Mucosa of descending colon (tissue), 3 donors: ENCODE measurements around the gene C2orf68. TPM values are rescaled to one million over a fixed set of nuclear protein-coding genes. Genes with fewer than 3 reads are reported as not detected.

Experiments
- ATAC-seq: fragments of 200-7000 bp; cut with Tn5 transposase; one replicate; pipeline ENCODE4 v1.9.1; 2020; ENCODE audit warnings: mild to moderate bottlenecking, moderate library complexity
- DNase-seq, 3 donors: peaks; one replicate each; pipeline ENCODE4 v3.0.0-alpha.2; 2020
- H3K36me3 ChIP-seq: fragments of 200-600 bp; one replicate; pipeline ENCODE4 v1.8.0; 2021; ENCODE audit warnings: low read depth, mild to moderate bottlenecking
- H3K4me1 ChIP-seq: fragments of 200-600 bp; one replicate; pipeline ENCODE4 v1.8.0; 2021; ENCODE audit warnings: low read depth, mild to moderate bottlenecking
- H3K4me3 ChIP-seq: fragments of 200-600 bp; one replicate; pipeline ENCODE4 v1.8.0; 2021; ENCODE audit warnings: mild to moderate bottlenecking
- H3K9me3 ChIP-seq: fragments of 200-600 bp; one replicate; pipeline ENCODE4 v1.8.0; 2021; ENCODE audit warnings: mild to moderate bottlenecking
- CTCF ChIP-seq: fragments of 200-600 bp; IDR thresholded peaks from one replicate; pipeline ENCODE4 v1.8.0; 2022; ENCODE audit warnings: antibody characterized with exemption, mild to moderate bottlenecking
- intact Hi-C, 2 donors: fragments of 100-400 bp; cut with DNase I in 1 of 2; cut with micrococcal nuclease in 1 of 2; formaldehyde crosslinking; loops; one replicate each; pipeline versions ENCODE4 v1.11.0 to v1.11.1; 2022; cut with DNase I, micrococcal nuclease
- total RNA-seq, 3 donors: library from RNA; stranded (reverse); fragmentation: NEBNext Ultra II Directional in 2 of 3; extraction: Animal tissue kit (Norgen Biotek cat#: 25700) in 2 of 3; gene quantifications; one replicate each; pipeline versions ENCODE4 v1.2.1 to v1.2.4, GENCODE V29; 2021 to 2023
- donor health status: DM: no; HTN: no; CAD: no; lungs with moderate emphysema.
- donor health status: DM: no; HTN: no; CAD: no.
- donor health status: DM: no; HTN: yes; CAD: no.

C2orf68 gene
- total RNA-seq, 3 donors from 2014 or later = 36.4 to 45.5 (median 36.7) TPM

- no peaks in the 10 kb centered on the region for H3K9me3 ChIP-seq
- no peak for TF ChIP-seq CTCF
- peaks cover 18% of the 10 kb centered on the region for H3K36me3 ChIP-seq
- DNase-seq (no peak), ATAC-seq (no peak)
- no peaks in the 10 kb centered on the region for H3K4me1 ChIP-seq
- intact Hi-C loops = no loop called here
- H3K4me3 ChIP-seq = no peak overlapping the region
Measured at GRCh38 chr2:85642725-85643124, 30.9 kb upstream of the C2orf68 start.

GRCh38 chr2:85635636-85636035, 23.8 kb upstream of the C2orf68 start:
- ATAC-seq = no peak
- no peak overlapping the region for H3K4me3 ChIP-seq
- no peak for TF ChIP-seq CTCF
- DNase-seq = no peak
- intact Hi-C loops = no loop called here
- peaks cover 6% of the 10 kb centered on the region for H3K36me3 ChIP-seq
- H3K4me1 ChIP-seq = no peaks in the 10 kb centered on the region
- H3K9me3 ChIP-seq = no peaks in the 10 kb centered on the region

- ATAC-seq = no peak
- no peak overlapping the region for H3K4me3 ChIP-seq
- intact Hi-C loops = no loop called here
- H3K4me1 ChIP-seq = no peaks in the 10 kb centered on the region
- peaks cover 6% of the 10 kb centered on the region for H3K36me3 ChIP-seq
- DNase-seq = no peak
- no peak for TF ChIP-seq CTCF
- H3K9me3 ChIP-seq = no peaks in the 10 kb centered on the region
Measured at GRCh38 chr2:85635011-85635410, 23.1 kb upstream of the C2orf68 start.

- peaks cover 6% of the 10 kb centered on the region for H3K36me3 ChIP-seq
- no peaks in the 10 kb centered on the region for H3K4me1 ChIP-seq
- intact Hi-C loops = no loop called here
- TF ChIP-seq CTCF = no peak
- no peaks in the 10 kb centered on the region for H3K9me3 ChIP-seq
- H3K4me3 ChIP-seq = no peak overlapping the region
- no peak for DNase-seq
- no peak for ATAC-seq
Measured at GRCh38 chr2:85631316-85631715, 19.4 kb upstream of the C2orf68 start.

- DNase-seq = no peak
- H3K36me3 ChIP-seq = peaks cover 16% of the 10 kb centered on the region
- no peaks in the 10 kb centered on the region for H3K9me3 ChIP-seq
- no peaks in the 10 kb centered on the region for H3K4me1 ChIP-seq
- no peak overlapping the region for H3K4me3 ChIP-seq
- no peak for ATAC-seq
- intact Hi-C loops = no loop called here
- no peak for TF ChIP-seq CTCF
Measured at GRCh38 chr2:85628658-85629057, 16.8 kb upstream of the C2orf68 start.

- Histone ChIP-seq H3K4me3 (no peak overlapping the region), H3K36me3 (peaks cover 16% of the 10 kb centered on the region), H3K4me1 (peaks cover 4% of the 10 kb centered on the region), H3K9me3 (no peaks in the 10 kb centered on the region)
- ATAC-seq = no peak
- intact Hi-C loops = no loop called here
- TF ChIP-seq CTCF = no peak
- no peak for DNase-seq
Measured at GRCh38 chr2:85623991-85624390, 12.1 kb upstream of the C2orf68 start.
